ENCODE measurements around the gene PRX. TPM values are rescaled to one million over a fixed set of nuclear protein-coding genes. Genes with fewer than 3 reads are reported as not detected.

PRX gene
- total and polyA plus RNA-seq, 9 of the 15 experiments (the other 6 are each of a cell fraction or from before 2014, with no cell fraction given), result 0.65 to 3.5 (median 1.7) TPM; not detected in 2

GRCh38 chr19:40443131-40443999, 30.2 kb upstream of the PRX start (continued):
- peak; percentile 43 for TF ChIP-seq PRDM10 (IDR thresholded peaks at IDR 0.05; ENCODE audit: partially characterized antibody)
- TF ChIP-seq POLR2AphosphoS5 (IDR thresholded peaks at IDR 0.05; ENCODE audit: control insufficient read depth, insufficient read depth, low read depth, low read length), result peak; percentile 69; the same call in 1 of the 2 replicates
- peak; percentile 97 for TF ChIP-seq SP1 (CRISPR knock-in tag; IDR thresholded peaks at IDR 0.05)
- no peak for TF ChIP-seq FUS (optimal IDR thresholded peaks at IDR 0.05; ENCODE audit: low read depth, low read length)
- TF ChIP-seq NCOA6 (IDR thresholded peaks at IDR 0.05), result peak; percentile 46
- TF ChIP-seq, protein P1, sequence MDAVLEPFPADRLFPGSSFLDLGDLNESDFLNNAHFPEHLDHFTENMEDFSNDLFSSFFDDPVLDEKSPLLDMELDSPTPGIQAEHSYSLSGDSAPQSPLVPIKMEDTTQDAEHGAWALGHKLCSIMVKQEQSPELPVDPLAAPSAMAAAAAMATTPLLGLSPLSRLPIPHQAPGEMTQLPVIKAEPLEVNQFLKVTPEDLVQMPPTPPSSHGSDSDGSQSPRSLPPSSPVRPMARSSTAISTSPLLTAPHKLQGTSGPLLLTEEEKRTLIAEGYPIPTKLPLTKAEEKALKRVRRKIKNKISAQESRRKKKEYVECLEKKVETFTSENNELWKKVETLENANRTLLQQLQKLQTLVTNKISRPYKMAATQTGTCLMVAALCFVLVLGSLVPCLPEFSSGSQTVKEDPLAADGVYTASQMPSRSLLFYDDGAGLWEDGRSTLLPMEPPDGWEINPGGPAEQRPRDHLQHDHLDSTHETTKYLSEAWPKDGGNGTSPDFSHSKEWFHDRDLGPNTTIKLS (IDR thresholded peaks at IDR 0.05; ENCODE audit: borderline replicate concordance, low read depth), result peak; percentile 66; the same call in 1 of the 2 replicates
- TF ChIP-seq TSC22D4 (tag; IDR thresholded peaks at IDR 0.05), result no peak
- TF ChIP-seq ZC3H11A (IDR thresholded peaks at IDR 0.05; ENCODE audit: low read depth, low read length), result no peak
- TF ChIP-seq HLTF (IDR thresholded peaks at IDR 0.05), result peak; percentile 67; the same call in 1 of the 2 replicates
- TF ChIP-seq ZNF280B (CRISPR knock-in tag; IDR thresholded peaks at IDR 0.05), result no peak
- peak; percentile 75 for TF ChIP-seq EP400 (IDR thresholded peaks at IDR 0.05)
- TF ChIP-seq ESRRA (IDR thresholded peaks at IDR 0.05; ENCODE audit: borderline replicate concordance, low read depth), result peak; percentile 60
- no peak for TF ChIP-seq USF1 (CRISPR knock-in tag; IDR thresholded peaks at IDR 0.05)
- no peak for TF ChIP-seq SNAPC5 (CRISPR knock-in tag; IDR thresholded peaks at IDR 0.05)
- TF ChIP-seq ZNF79 (CRISPR knock-in tag; IDR thresholded peaks at IDR 0.05; ENCODE audit: low read depth), result no peak
- 0 out of 2 replicates have a peak, but pooled peaks have one; percentile 25 for TF ChIP-seq EGR1 (conservative IDR thresholded peaks at IDR 0.05)
- TF ChIP-seq ZNF277 (CRISPR knock-in tag; IDR thresholded peaks at IDR 0.05; ENCODE audit: borderline replicate concordance), result no peak
- no peak for TF ChIP-seq ZNF707 (CRISPR knock-in tag; conservative IDR thresholded peaks at IDR 0.05)
